Endothelial cell of umbilical vein (primary cell): Measurements from ENCODE around the gene ATOSA. TPM values are rescaled to one million over a fixed set of nuclear protein-coding genes. Genes with fewer than 3 reads are reported as not detected.

Source experiments
- BruUV-seq: library from RNA; stranded (reverse); fragments of 400-500 nt; replicated peaks from 2 replicates; lab custom pipeline; 2021; lab: Mats Ljungman, UMichigan
- CTCF ChIA-PET: fragments of 300-600, 350-600 bp; sonication (Branson Sonifier 250); formaldehyde crosslinking; loops from one replicate; lab custom pipeline; 2021; ENCODE audit warnings: antibody characterized with exemption, inconsistent platforms; lab: Charles Lee
- POLR2A ChIA-PET: fragments of 300-600, 350-600 bp; sonication (Branson Sonifier 250); formaldehyde crosslinking; loops from one replicate; lab custom pipeline; 2021; ENCODE audit warnings: antibody characterized with exemption, inconsistent platforms; lab: Charles Lee
- DNase-seq: peaks from one replicate; pipeline ENCODE4 v3.0.0-alpha.2; 2011; ENCODE audit warnings: low read depth, low spot score
- FAIRE-seq: peaks from 2 replicates; lab custom pipeline; 2011; peaks lifted over from hg19 to GRCh38; lab: Jason Lieb, UNC
- H2AFZ ChIP-seq: 2 replicates; pipeline ENCODE4 v1.6.0; 2012; ENCODE audit warnings: low read depth, low read length, control low read depth, inconsistent platforms
- H3K27ac ChIP-seq: 2 replicates; pipeline ENCODE4 v1.5.1; 2011; ENCODE audit warnings: low read depth, mild to moderate bottlenecking, control low read depth, low read length, moderate library complexity; ENCODE audit not compliant: insufficient read depth
- H3K27me3 ChIP-seq, 2 experiments: 2 replicates each; pipeline versions ENCODE4 v1.6.0 to v1.6.1; 2011; ENCODE audit warnings: low read length in 2 of 2, mixed read lengths in 1 of 2; ENCODE audit not compliant: control insufficient read depth in 2 of 2, insufficient read depth in 2 of 2
- H3K36me3 ChIP-seq, 2 experiments: 2 replicates in 1 of 2; 3 replicates in 1 of 2; pipeline ENCODE4 v1.5.1; 2011; ENCODE audit warnings: low read length in 2 of 2, mild to moderate bottlenecking in 1 of 2, moderate library complexity in 1 of 2; ENCODE audit not compliant: control insufficient read depth in 2 of 2, insufficient read depth in 2 of 2; ENCODE audit errors: extremely low read depth in 1 of 2
- H3K4me1 ChIP-seq: 3 replicates; pipeline ENCODE4 v1.5.1; 2011; ENCODE audit warnings: mild to moderate bottlenecking, low read length; ENCODE audit not compliant: control insufficient read depth, insufficient read depth; ENCODE audit errors: extremely low read depth
- H3K4me2 ChIP-seq: 2 replicates; pipeline ENCODE4 v1.6.1; 2011; ENCODE audit warnings: low read length, control low read depth, mixed read lengths; ENCODE audit not compliant: insufficient read depth
- H3K4me3 ChIP-seq, 3 experiments: fragments of 200-600 bp in 1 of 3; sonication (generic), shearing (Covaris generic) in 1 of 3; replicated peaks in 1 of 3; 2 replicates each; pipeline ENCODE4 v1.5.1; 2011 to 2016; ENCODE audit warnings: control low read depth in 3 of 3, low read length in 3 of 3, mild to moderate bottlenecking in 2 of 3, inconsistent platforms in 1 of 3, low read depth in 1 of 3, moderate library complexity in 1 of 3; ENCODE audit not compliant: insufficient read depth in 1 of 3
- H3K79me2 ChIP-seq: 2 replicates; pipeline ENCODE4 v1.6.0; 2012; ENCODE audit warnings: low read length, inconsistent platforms; ENCODE audit not compliant: control insufficient read depth, insufficient read depth
- H3K9ac ChIP-seq: replicated peaks from 2 replicates; pipeline ENCODE3; 2011; ENCODE audit warnings: low read length, control low read depth; ENCODE audit not compliant: insufficient read depth; ENCODE audit errors: extremely low read depth
- H3K9me1 ChIP-seq: replicated peaks from 3 replicates; pipeline ENCODE4 v1.6.0; 2011; ENCODE audit warnings: mild to moderate bottlenecking, low read length; ENCODE audit not compliant: control insufficient read depth, insufficient read depth; ENCODE audit errors: extremely low read depth
- H3K9me3 ChIP-seq: replicated peaks from 2 replicates; pipeline ENCODE4 v1.5.1; 2012; ENCODE audit warnings: low read length, inconsistent platforms; ENCODE audit not compliant: control insufficient read depth, insufficient read depth
- H4K20me1 ChIP-seq: replicated peaks from 2 replicates; pipeline ENCODE3; 2011; ENCODE audit warnings: mild to moderate bottlenecking, low read length; ENCODE audit not compliant: control insufficient read depth, insufficient read depth; ENCODE audit errors: extremely low read depth
- EZH2 ChIP-seq: IDR thresholded peaks from 2 replicates; pipeline ENCODE4 v1.6.1; 2012; ENCODE audit warnings: borderline replicate concordance, low read depth, mild to moderate bottlenecking, moderate library complexity, low read length, inconsistent platforms; ENCODE audit not compliant: severe bottlenecking
- FOS ChIP-seq: IDR thresholded peaks from 2 replicates; pipeline ENCODE4 v1.6.1; 2011; ENCODE audit warnings: mild to moderate bottlenecking, low read length, moderate library complexity, borderline replicate concordance; ENCODE audit not compliant: insufficient read depth
- GATA2 ChIP-seq: IDR thresholded peaks from 2 replicates; pipeline ENCODE4 v1.7.0; 2011; ENCODE audit warnings: low read depth, mild to moderate bottlenecking, moderate library complexity, mixed read lengths, low read length; ENCODE audit not compliant: insufficient read length, insufficient read depth
- JUN ChIP-seq: IDR thresholded peaks from 2 replicates; pipeline ENCODE4 v1.6.1; 2011; ENCODE audit warnings: borderline replicate concordance, low read depth; ENCODE audit not compliant: insufficient read length, insufficient read depth
- MYC ChIP-seq: IDR thresholded peaks from one replicate; pipeline ENCODE4 v1.6.1; 2011; ENCODE audit warnings: mild to moderate bottlenecking, low read depth, low read length
- POLR2A ChIP-seq: IDR thresholded peaks from 2 replicates; pipeline ENCODE4 v1.6.1; 2012; ENCODE audit warnings: low read depth, mild to moderate bottlenecking, control low read depth, low read length
- POLR2AphosphoS5 ChIP-seq: IDR thresholded peaks from 2 replicates; pipeline ENCODE4 v1.6.1; 2012; ENCODE audit warnings: low read depth, mild to moderate bottlenecking, control low read depth, low read length, moderate library complexity; ENCODE audit not compliant: insufficient read depth
- dilution Hi-C: fragments of 300-500 bp; cut with MboI; formaldehyde crosslinking; loops from one replicate; pipeline ENCODE4 v1.15.0; 2019; ENCODE audit warnings: low sequenced_read_pairs; ENCODE audit not compliant: extremely low pct_ligation_motif_present
- intact Hi-C: fragments of 100-400 bp; cut with micrococcal nuclease; formaldehyde crosslinking; loops from one replicate; pipeline ENCODE4 v1.10.0; 2022
- polyA plus RNA-seq, 4 experiments: library from polyadenylated mRNA; depleted of rRNA in 3 of 4; stranded (reverse) in 3 of 4; unstranded in 1 of 4; fragments of >200 nt; gene quantifications; 2 replicates each; pipeline versions ENCODE4 v1.2.1 to v1.2.3, GENCODE V29; 2011 to 2012; ENCODE audit warnings: missing spikeins in 1 of 4
- total RNA-seq: library from RNA; stranded (reverse); gene quantifications from 2 replicates; pipeline ENCODE4 v1.2.3, GENCODE V29; 2021
- TF ChIP-seq, protein P1 (sequence below): IDR thresholded peaks from 2 replicates; pipeline ENCODE4 v1.6.1; 2011; ENCODE audit not compliant: insufficient read depth, insufficient read length
- TF ChIP-seq, protein P2 (sequence below), 2 donors: IDR thresholded peaks; 1 replicate in 1 of 2; 2 replicates in 1 of 2; pipeline ENCODE4 v1.5.1; 2011; ENCODE audit warnings: low read length in 2 of 2, mild to moderate bottlenecking in 2 of 2, moderate library complexity in 2 of 2, control low read depth in 1 of 2, inconsistent platforms in 1 of 2, low read depth in 1 of 2; ENCODE audit not compliant: insufficient read depth in 1 of 2; ENCODE audit errors: extremely low read depth in 1 of 2

ATOSA gene
- total and polyA plus RNA-seq, 2 donors (not counting 3 experiments of a cell fraction or from before 2014, with no cell fraction given) = 19.4 to 41.1 TPM

DNA sequence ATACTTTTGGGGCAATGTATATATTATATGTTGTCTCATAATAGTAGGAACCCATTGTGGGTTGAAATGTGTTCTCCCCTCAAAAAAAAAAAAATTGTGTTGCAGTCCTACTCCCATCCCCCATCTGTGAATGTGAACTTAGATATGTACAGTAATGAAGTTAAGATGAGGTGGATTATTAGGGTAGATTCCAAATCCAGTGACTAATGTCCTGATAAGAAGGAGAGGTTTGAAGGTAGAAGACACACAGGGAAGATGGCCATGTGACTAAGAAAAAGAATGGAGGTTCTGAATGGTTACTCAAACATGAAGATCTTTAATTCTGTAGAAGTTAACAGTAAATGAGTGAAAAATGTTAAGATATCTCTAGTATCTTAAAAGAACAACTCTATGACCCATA lies 3.0 kb upstream of the ATOSA start:
- Histone ChIP-seq H3K9me3 (no peaks in the 10 kb centered on the region), H3K4me1 (peaks cover 9% of the 10 kb centered on the region), H3K36me3 (no peaks in the 10 kb centered on the region), H3K9me1 (no peaks in the 10 kb centered on the region), H3K4me2 (no peak overlapping the region), H3K27ac (no peak overlapping the region), H4K20me1 (no peaks in the 10 kb centered on the region), H3K9ac (no peak overlapping the region), H3K4me3 (no peak overlapping the region), H3K27me3 (peaks cover 11 to 18% of the 10 kb centered on the region in 2 experiments), H3K79me2 (peaks cover 1% of the 10 kb centered on the region), H2AFZ (no peak overlapping the region)
- FAIRE-seq (no peak), DNase-seq (no peak)
- ChIA-PET CTCF (no interaction called here), POLR2A (no interaction called here)
- dilution Hi-C loops = no loop called here
- intact Hi-C loops = no loop called here
- no TSS peak for BruUV-seq
- TF ChIP-seq MYC (no peak), EZH2 (no peak), POLR2A (no peak), POLR2AphosphoS5 (no peak)
- TF ChIP-seq, protein P1, sequence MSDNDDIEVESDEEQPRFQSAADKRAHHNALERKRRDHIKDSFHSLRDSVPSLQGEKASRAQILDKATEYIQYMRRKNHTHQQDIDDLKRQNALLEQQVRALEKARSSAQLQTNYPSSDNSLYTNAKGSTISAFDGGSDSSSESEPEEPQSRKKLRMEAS = no peak

DNA sequence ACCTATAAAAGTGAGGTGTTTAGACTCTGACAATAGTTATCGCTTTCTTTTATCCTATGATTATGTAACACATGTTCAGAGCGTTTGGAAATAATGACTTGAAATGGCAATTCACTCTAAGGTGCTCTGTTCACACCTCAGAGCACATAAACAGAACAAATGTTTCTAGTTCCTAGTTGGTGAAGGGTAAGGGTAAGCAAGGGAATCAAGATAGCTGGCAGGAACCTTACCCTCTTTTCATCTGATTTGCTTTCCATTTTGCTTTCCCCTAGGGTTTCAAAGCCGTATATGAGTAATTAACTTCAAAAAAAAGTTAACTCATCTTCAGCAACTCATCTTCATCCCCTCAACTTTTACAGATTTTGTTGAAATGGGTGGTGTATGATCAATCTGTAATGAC lies 2.3 kb upstream of the ATOSA start:
- Histone ChIP-seq H2AFZ (no peak overlapping the region), H3K36me3 (no peaks in the 10 kb centered on the region), H3K27ac (no peak overlapping the region), H3K9me3 (no peaks in the 10 kb centered on the region), H3K79me2 (peaks cover 3% of the 10 kb centered on the region), H3K9me1 (no peaks in the 10 kb centered on the region), H3K9ac (no peak overlapping the region), H3K27me3 (peaks cover 11 to 18% of the 10 kb centered on the region in 2 experiments), H3K4me1 (peaks cover 16% of the 10 kb centered on the region), H3K4me3 (no peak overlapping the region), H3K4me2 (no peak overlapping the region), H4K20me1 (no peaks in the 10 kb centered on the region)
- CTCF ChIA-PET = no interaction called here
- TF ChIP-seq, protein P1 = no peak
- TF ChIP-seq POLR2A = no peak
- no peak for TF ChIP-seq JUN
- TF ChIP-seq EZH2 = no peak
- TF ChIP-seq, protein P2, sequence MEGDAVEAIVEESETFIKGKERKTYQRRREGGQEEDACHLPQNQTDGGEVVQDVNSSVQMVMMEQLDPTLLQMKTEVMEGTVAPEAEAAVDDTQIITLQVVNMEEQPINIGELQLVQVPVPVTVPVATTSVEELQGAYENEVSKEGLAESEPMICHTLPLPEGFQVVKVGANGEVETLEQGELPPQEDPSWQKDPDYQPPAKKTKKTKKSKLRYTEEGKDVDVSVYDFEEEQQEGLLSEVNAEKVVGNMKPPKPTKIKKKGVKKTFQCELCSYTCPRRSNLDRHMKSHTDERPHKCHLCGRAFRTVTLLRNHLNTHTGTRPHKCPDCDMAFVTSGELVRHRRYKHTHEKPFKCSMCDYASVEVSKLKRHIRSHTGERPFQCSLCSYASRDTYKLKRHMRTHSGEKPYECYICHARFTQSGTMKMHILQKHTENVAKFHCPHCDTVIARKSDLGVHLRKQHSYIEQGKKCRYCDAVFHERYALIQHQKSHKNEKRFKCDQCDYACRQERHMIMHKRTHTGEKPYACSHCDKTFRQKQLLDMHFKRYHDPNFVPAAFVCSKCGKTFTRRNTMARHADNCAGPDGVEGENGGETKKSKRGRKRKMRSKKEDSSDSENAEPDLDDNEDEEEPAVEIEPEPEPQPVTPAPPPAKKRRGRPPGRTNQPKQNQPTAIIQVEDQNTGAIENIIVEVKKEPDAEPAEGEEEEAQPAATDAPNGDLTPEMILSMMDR (IDR thresholded peaks at IDR 0.05; ENCODE audit: extremely low read depth in 1 of 2, insufficient read depth in 1 of 2, low read depth in 1 of 2, low read length in 2 of 2) = no peak
- no peak for TF ChIP-seq FOS
- TF ChIP-seq POLR2AphosphoS5 = no peak
- TF ChIP-seq GATA2 = no peak
- TF ChIP-seq MYC = no peak
- dilution Hi-C loops = no loop called here
- no TSS peak for BruUV-seq
- intact Hi-C loops = no loop called here
- FAIRE-seq (no peak), DNase-seq (no peak)
- POLR2A ChIA-PET = no interaction called here
